ENCODE data around the gene OSCAR. TPM values are rescaled to one million over a fixed set of nuclear protein-coding genes. Genes with fewer than 3 reads are reported as not detected.
"Not testable (repeated sequence)": the region's sequence is repeated elsewhere in the genome, so short reads cannot be mapped to it uniquely, and the experiment has no call there.

OSCAR gene
- total and polyA plus RNA-seq, 4 donors, result 4.4 to 77.4 (median 49.4) TPM

- Histone ChIP-seq H3K27ac (ENCODE audit: low read depth in 1 of 2, low read length in 1 of 2) (no peak overlapping the region), H3K4me3 (no peak overlapping the region), H3K4me1 (ENCODE audit: control insufficient read depth in 5 of 5, insufficient read depth in 5 of 5, low read length in 5 of 5) (peaks cover 0 to 6% (median 0%) of the 10 kb centered on the region in 5 donors), H3K9me3 (ENCODE audit: control insufficient read depth in 4 of 4, insufficient read depth in 3 of 4, low read length in 3 of 4) (no peaks in the 10 kb centered on the region), H3K9ac (ENCODE audit: insufficient read depth in 1 of 2, low read length in 2 of 2) (no peak overlapping the region), H3K36me3 (ENCODE audit: control insufficient read depth in 4 of 4, insufficient read depth in 4 of 4, low read length in 4 of 4) (peaks cover 7 to 37% (median 12%) of the 10 kb centered on the region in 4 donors), H3K27me3 (ENCODE audit: control insufficient read depth in 3 of 3, insufficient read depth in 3 of 3, low read length in 2 of 3) (no peaks in the 10 kb centered on the region)
- no peak for TF ChIP-seq CTCF (IDR thresholded peaks at IDR 0.05; ENCODE audit: control extremely low read depth, extremely low read depth)
- no peak for ATAC-seq (ENCODE audit: insufficient read depth, low FRiP score)
- WGBS, 2 donors, result 88 to 91% methylated on average over 11 of the region's 11 CpGs
- DNase-seq, result no peak
Measured at GRCh38 chr19:54104998-54105715, 4.6 kb upstream of the OSCAR start.

GRCh38 chr19:54102421-54103169, 2.0 kb upstream of the OSCAR start, which contains the start of gene NDUFA3:
Gene NDUFA3 (plus strand): TSS chr19:54102855. CDS start chr19:54102879, 24 bp downstream.
- WGBS, 2 donors, result 2 to 3% methylated on average over 54 of the region's 54 CpGs
- Histone ChIP-seq H3K36me3 (ENCODE audit: control insufficient read depth in 4 of 4, insufficient read depth in 4 of 4, low read length in 4 of 4) (peaks cover 0 to 13% (median 3%) of the 10 kb centered on the region in 4 donors), H3K27ac (ENCODE audit: low read depth in 1 of 2, low read length in 1 of 2) (peak within 1 kb of the TSS; percentile 75 to 80), H3K4me1 (ENCODE audit: control insufficient read depth in 5 of 5, insufficient read depth in 5 of 5, low read length in 5 of 5) (peaks cover 0 to 6% (median 0%) of the 10 kb centered on the region in 5 donors), H3K9me3 (ENCODE audit: control insufficient read depth in 4 of 4, insufficient read depth in 3 of 4, low read length in 3 of 4) (no peaks in the 10 kb centered on the region), H3K27me3 (ENCODE audit: control insufficient read depth in 3 of 3, insufficient read depth in 3 of 3, low read length in 2 of 3) (peaks cover 0 to 7% (median 0%) of the 10 kb centered on the region in 3 donors), H3K4me3 (peak within 1 kb of the TSS; percentile 99), H3K9ac (ENCODE audit: insufficient read depth in 1 of 2, low read length in 2 of 2) (peak within 1 kb of the TSS in 1 of 2 donors; percentile 82)
- DNase-seq (peak; percentile 99), ATAC-seq (ENCODE audit: insufficient read depth, low FRiP score) (peak; percentile 99)
- TF ChIP-seq CTCF (IDR thresholded peaks at IDR 0.05; ENCODE audit: control extremely low read depth, extremely low read depth), result no peak

GRCh38 chr19:54099903-54100255, 724 bp downstream of the OSCAR start:
- ATAC-seq (ENCODE audit: insufficient read depth, low FRiP score); H3K4me3 ChIP-seq; H3K9ac ChIP-seq (ENCODE audit: insufficient read depth in 1 of 2, low read length in 2 of 2); H3K9me3 ChIP-seq (ENCODE audit: control insufficient read depth in 4 of 4, insufficient read depth in 3 of 4, low read length in 3 of 4); DNase-seq; H3K27ac ChIP-seq (ENCODE audit: low read depth in 1 of 2, low read length in 1 of 2); H3K36me3 ChIP-seq (ENCODE audit: control insufficient read depth in 4 of 4, insufficient read depth in 4 of 4, low read length in 4 of 4): not testable (repeated sequence)
- peaks cover under 1 to 23% (median 3%) of the 10 kb centered on the region in 3 donors for H3K27me3 ChIP-seq (ENCODE audit: control insufficient read depth in 3 of 3, insufficient read depth in 3 of 3, low read length in 2 of 3)
- H3K4me1 ChIP-seq (ENCODE audit: control insufficient read depth in 5 of 5, insufficient read depth in 5 of 5, low read length in 5 of 5), result peaks cover 0 to 12% (median 0%) of the 10 kb centered on the region in 5 donors
- 68% methylated on average over 9 of the region's 9 CpGs for WGBS, 2 donors
